ENCODE results near the gene ALMS1. TPM values are rescaled to one million over a fixed set of nuclear protein-coding genes. Genes with fewer than 3 reads are reported as not detected.
A peak's percentile ranks its signal among the peaks of the same experiment; 100 is the strongest.

ALMS1 gene
- total and polyA plus RNA-seq, 9 of the 15 experiments (the other 6 are each of a cell fraction or from before 2014, with no cell fraction given) = 1.4 to 26.3 (median 13.6) TPM

GRCh38 chr2:73385504-73386341 is at the start of gene ALMS1 (continued):
- TF ChIP-seq, protein P1, sequence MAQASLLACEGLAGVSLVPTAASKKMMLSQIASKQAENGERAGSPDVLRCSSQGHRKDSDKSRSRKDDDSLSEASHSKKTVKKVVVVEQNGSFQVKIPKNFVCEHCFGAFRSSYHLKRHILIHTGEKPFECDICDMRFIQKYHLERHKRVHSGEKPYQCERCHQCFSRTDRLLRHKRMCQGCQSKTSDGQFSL (CRISPR knock-in tag; IDR thresholded peaks at IDR 0.05) = no peak
- TF ChIP-seq, protein P1 (tag; IDR thresholded peaks at IDR 0.05) = peak in 1 of 2 experiments; percentile 49; a peak in 1 of 4 replicates
- 0 out of 2 replicates have a peak, but pooled peaks have one; percentile 56 for TF ChIP-seq POLR2AphosphoS5 (IDR thresholded peaks at IDR 0.05; ENCODE audit: control insufficient read depth, insufficient read depth, low read depth, low read length)
- TF ChIP-seq ZNF41 (CRISPR knock-in tag; conservative IDR thresholded peaks at IDR 0.05) = no peak
- TF ChIP-seq, protein P2, sequence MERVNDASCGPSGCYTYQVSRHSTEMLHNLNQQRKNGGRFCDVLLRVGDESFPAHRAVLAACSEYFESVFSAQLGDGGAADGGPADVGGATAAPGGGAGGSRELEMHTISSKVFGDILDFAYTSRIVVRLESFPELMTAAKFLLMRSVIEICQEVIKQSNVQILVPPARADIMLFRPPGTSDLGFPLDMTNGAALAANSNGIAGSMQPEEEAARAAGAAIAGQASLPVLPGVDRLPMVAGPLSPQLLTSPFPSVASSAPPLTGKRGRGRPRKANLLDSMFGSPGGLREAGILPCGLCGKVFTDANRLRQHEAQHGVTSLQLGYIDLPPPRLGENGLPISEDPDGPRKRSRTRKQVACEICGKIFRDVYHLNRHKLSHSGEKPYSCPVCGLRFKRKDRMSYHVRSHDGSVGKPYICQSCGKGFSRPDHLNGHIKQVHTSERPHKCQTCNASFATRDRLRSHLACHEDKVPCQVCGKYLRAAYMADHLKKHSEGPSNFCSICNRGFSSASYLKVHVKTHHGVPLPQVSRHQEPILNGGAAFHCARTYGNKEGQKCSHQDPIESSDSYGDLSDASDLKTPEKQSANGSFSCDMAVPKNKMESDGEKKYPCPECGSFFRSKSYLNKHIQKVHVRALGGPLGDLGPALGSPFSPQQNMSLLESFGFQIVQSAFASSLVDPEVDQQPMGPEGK (CRISPR knock-in tag; IDR thresholded peaks at IDR 0.05; ENCODE audit: borderline replicate concordance) = no peak
- no peak for TF ChIP-seq ZNF197 (CRISPR knock-in tag; IDR thresholded peaks at IDR 0.05; ENCODE audit: low read depth)
- no peak for TF ChIP-seq CHD4 (IDR thresholded peaks at IDR 0.05; ENCODE audit: insufficient read depth, insufficient replicate concordance, low read depth, low read length, poor library complexity, severe bottlenecking)
- no peak for TF ChIP-seq KLF16 (IDR thresholded peaks at IDR 0.05)
- no peak for TF ChIP-seq ZNF764 (CRISPR knock-in tag; IDR thresholded peaks at IDR 0.05; ENCODE audit: low read depth)
- TF ChIP-seq NFIX (CRISPR knock-in tag; IDR thresholded peaks at IDR 0.05; ENCODE audit: low read depth) = no peak
- no peak for TF ChIP-seq CSDE1 (IDR thresholded peaks at IDR 0.05)
- no peak for TF ChIP-seq SMARCB1 (IDR thresholded peaks at IDR 0.05; ENCODE audit: insufficient read length, low read depth)
- TF ChIP-seq COPS2 (conservative IDR thresholded peaks at IDR 0.05) = no peak
- TF ChIP-seq SLC30A9 (CRISPR knock-in tag; IDR thresholded peaks at IDR 0.05) = no peak
- TF ChIP-seq E2F6 (IDR thresholded peaks at IDR 0.05; ENCODE audit: borderline replicate concordance in 1 of 2, extremely low read depth in 1 of 2, insufficient read depth in 1 of 2, insufficient read length in 1 of 2, low read depth in 1 of 2, low read length in 1 of 2, poor library complexity in 1 of 2, severe bottlenecking in 1 of 2) = peak; percentile 64 to 84
- peak; percentile 89 for TF ChIP-seq RB1 (IDR thresholded peaks at IDR 0.05; ENCODE audit: low read depth)
- no peak for TF ChIP-seq ZNF695 (CRISPR knock-in tag; IDR thresholded peaks at IDR 0.05)
- TF ChIP-seq CCAR2 (IDR thresholded peaks at IDR 0.05; ENCODE audit: low read depth, low read length) = no peak
- no peak for TF ChIP-seq ELK1 (CRISPR knock-in tag; IDR thresholded peaks at IDR 0.05)
- TF ChIP-seq PURB (CRISPR knock-in tag; IDR thresholded peaks at IDR 0.05; ENCODE audit: low read depth) = no peak
- TF ChIP-seq BRF2 (IDR thresholded peaks at IDR 0.05; ENCODE audit: borderline replicate concordance, insufficient read depth, insufficient read length) = no peak

Data from K562 (cell line).